HEK293 (cell line): ENCODE measurements around the gene TOP2A.
A peak's percentile ranks its signal among the peaks of the same experiment; 100 is the strongest.

Source experiments
- GLIS2 ChIP-seq: fragments of 450-650 bp; formaldehyde crosslinking; IDR thresholded peaks from 2 replicates; pipeline ENCODE4 v1.5.1; 2016; ENCODE audit warnings: missing biosample characterization, missing genetic modification characterization
- KLF8 ChIP-seq: fragments of 450-650 bp; formaldehyde crosslinking; IDR thresholded peaks from 2 replicates; pipeline ENCODE4 v1.5.1; 2016; ENCODE audit warnings: missing biosample characterization, missing genetic modification characterization
- MZF1 ChIP-seq: fragments of 450-650 bp; formaldehyde crosslinking; IDR thresholded peaks from 2 replicates; pipeline ENCODE4 v1.5.1; 2017; ENCODE audit warnings: missing biosample characterization, missing genetic modification characterization, borderline replicate concordance
- PRDM4 ChIP-seq: fragments of 450-650 bp; formaldehyde crosslinking; IDR thresholded peaks from 2 replicates; pipeline ENCODE4 v1.5.1; 2017; ENCODE audit warnings: missing biosample characterization, missing genetic modification characterization
- SCRT1 ChIP-seq: fragments of 450-650 bp; formaldehyde crosslinking; IDR thresholded peaks from 2 replicates; pipeline ENCODE4 v1.5.1; 2016; ENCODE audit warnings: missing biosample characterization, missing genetic modification characterization, borderline replicate concordance
- ZBTB49 ChIP-seq: fragments of 450-650 bp; formaldehyde crosslinking; IDR thresholded peaks from 2 replicates; pipeline ENCODE4 v1.5.1; 2016; ENCODE audit warnings: missing biosample characterization, missing genetic modification characterization, low read depth
- ZNF394 ChIP-seq: fragments of 450-650 bp; formaldehyde crosslinking; IDR thresholded peaks from 2 replicates; pipeline ENCODE4 v1.5.1; 2016; ENCODE audit warnings: missing biosample characterization, missing genetic modification characterization, mild to moderate bottlenecking, moderate library complexity, borderline replicate concordance
- ZNF398 ChIP-seq: fragments of 450-650 bp; formaldehyde crosslinking; IDR thresholded peaks from 2 replicates; pipeline ENCODE4 v1.5.1; 2017; ENCODE audit warnings: missing biosample characterization, missing genetic modification characterization
- ZNF561 ChIP-seq: fragments of 450-650 bp; IDR thresholded peaks from 2 replicates; pipeline ENCODE4 v1.5.1; 2018; ENCODE audit warnings: missing biosample characterization, missing genetic modification characterization, borderline replicate concordance
- ZNF785 ChIP-seq: fragments of 450-650 bp; formaldehyde crosslinking; IDR thresholded peaks from 2 replicates; pipeline ENCODE4 v1.5.1; 2016; ENCODE audit warnings: missing biosample characterization, missing genetic modification characterization
- TF ChIP-seq, protein P1 (sequence below): fragments of 450-650 bp; formaldehyde crosslinking; IDR thresholded peaks from 2 replicates; pipeline ENCODE4 v1.5.1; 2017; ENCODE audit warnings: missing biosample characterization, missing genetic modification characterization
- TF ChIP-seq, protein P2 (sequence below): fragments of 450-650 bp; formaldehyde crosslinking; IDR thresholded peaks from 2 replicates; pipeline ENCODE4 v1.5.1; 2016; ENCODE audit warnings: missing biosample characterization, missing genetic modification characterization
- TF ChIP-seq, protein P3 (sequence below): fragments of 450-650 bp; formaldehyde crosslinking; IDR thresholded peaks from 2 replicates; pipeline ENCODE4 v1.5.1; 2016; ENCODE audit warnings: missing biosample characterization, missing genetic modification characterization

The TOP2A gene

GRCh38 chr17:40417609-40418427, at the start of gene TOP2A (continued):
- TF ChIP-seq ZBTB49 (tag by site-specific recombination) (no peak), KLF8 (tag by site-specific recombination) (0 out of 2 replicates have a peak, but pooled peaks have one; percentile 22), GLIS2 (tag by site-specific recombination) (peak; percentile 72), ZNF394 (peak; percentile 89), PRDM4 (peak; percentile 32; the same call in 1 of the 2 replicates), SCRT1 (tag by site-specific recombination) (no peak), MZF1 (tag by site-specific recombination) (no peak), ZNF785 (tag by site-specific recombination) (0 out of 2 replicates have a peak, but pooled peaks have one; percentile 37), ZNF561 (tag by site-specific recombination) (0 out of 2 replicates have a peak, but pooled peaks have one; percentile 22), ZNF398 (tag by site-specific recombination) (no peak)
- TF ChIP-seq, protein P1, sequence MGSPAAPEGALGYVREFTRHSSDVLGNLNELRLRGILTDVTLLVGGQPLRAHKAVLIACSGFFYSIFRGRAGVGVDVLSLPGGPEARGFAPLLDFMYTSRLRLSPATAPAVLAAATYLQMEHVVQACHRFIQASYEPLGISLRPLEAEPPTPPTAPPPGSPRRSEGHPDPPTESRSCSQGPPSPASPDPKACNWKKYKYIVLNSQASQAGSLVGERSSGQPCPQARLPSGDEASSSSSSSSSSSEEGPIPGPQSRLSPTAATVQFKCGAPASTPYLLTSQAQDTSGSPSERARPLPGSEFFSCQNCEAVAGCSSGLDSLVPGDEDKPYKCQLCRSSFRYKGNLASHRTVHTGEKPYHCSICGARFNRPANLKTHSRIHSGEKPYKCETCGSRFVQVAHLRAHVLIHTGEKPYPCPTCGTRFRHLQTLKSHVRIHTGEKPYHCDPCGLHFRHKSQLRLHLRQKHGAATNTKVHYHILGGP (tag by site-specific recombination), result no peak
- TF ChIP-seq, protein P2, sequence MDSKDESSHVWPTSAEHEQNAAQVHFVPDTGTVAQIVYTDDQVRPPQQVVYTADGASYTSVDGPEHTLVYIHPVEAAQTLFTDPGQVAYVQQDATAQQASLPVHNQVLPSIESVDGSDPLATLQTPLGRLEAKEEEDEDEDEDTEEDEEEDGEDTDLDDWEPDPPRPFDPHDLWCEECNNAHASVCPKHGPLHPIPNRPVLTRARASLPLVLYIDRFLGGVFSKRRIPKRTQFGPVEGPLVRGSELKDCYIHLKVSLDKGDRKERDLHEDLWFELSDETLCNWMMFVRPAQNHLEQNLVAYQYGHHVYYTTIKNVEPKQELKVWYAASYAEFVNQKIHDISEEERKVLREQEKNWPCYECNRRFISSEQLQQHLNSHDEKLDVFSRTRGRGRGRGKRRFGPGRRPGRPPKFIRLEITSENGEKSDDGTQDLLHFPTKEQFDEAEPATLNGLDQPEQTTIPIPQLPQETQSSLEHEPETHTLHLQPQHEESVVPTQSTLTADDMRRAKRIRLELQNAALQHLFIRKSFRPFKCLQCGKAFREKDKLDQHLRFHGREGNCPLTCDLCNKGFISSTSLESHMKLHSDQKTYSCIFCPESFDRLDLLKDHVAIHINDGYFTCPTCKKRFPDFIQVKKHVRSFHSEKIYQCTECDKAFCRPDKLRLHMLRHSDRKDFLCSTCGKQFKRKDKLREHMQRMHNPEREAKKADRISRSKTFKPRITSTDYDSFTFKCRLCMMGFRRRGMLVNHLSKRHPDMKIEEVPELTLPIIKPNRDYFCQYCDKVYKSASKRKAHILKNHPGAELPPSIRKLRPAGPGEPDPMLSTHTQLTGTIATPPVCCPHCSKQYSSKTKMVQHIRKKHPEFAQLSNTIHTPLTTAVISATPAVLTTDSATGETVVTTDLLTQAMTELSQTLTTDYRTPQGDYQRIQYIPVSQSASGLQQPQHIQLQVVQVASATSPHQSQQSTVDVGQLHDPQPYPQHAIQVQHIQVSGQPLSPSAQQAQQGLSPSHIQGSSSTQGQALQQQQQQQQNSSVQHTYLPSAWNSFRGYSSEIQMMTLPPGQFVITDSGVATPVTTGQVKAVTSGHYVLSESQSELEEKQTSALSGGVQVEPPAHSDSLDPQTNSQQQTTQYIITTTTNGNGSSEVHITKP (tag by site-specific recombination), result peak; percentile 99
- TF ChIP-seq, protein P3, sequence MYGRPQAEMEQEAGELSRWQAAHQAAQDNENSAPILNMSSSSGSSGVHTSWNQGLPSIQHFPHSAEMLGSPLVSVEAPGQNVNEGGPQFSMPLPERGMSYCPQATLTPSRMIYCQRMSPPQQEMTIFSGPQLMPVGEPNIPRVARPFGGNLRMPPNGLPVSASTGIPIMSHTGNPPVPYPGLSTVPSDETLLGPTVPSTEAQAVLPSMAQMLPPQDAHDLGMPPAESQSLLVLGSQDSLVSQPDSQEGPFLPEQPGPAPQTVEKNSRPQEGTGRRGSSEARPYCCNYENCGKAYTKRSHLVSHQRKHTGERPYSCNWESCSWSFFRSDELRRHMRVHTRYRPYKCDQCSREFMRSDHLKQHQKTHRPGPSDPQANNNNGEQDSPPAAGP (tag by site-specific recombination), result 0 out of 2 replicates have a peak, but pooled peaks have one; percentile 20
